ENCODE measurements around the gene SDR39U1.
A peak's percentile ranks its signal among the peaks of the same experiment; 100 is the strongest.

SDR39U1 gene

GRCh38 chr14:24395609-24396582, 46.7 kb downstream of the SDR39U1 start (continued):
- TF ChIP-seq, protein P1, sequence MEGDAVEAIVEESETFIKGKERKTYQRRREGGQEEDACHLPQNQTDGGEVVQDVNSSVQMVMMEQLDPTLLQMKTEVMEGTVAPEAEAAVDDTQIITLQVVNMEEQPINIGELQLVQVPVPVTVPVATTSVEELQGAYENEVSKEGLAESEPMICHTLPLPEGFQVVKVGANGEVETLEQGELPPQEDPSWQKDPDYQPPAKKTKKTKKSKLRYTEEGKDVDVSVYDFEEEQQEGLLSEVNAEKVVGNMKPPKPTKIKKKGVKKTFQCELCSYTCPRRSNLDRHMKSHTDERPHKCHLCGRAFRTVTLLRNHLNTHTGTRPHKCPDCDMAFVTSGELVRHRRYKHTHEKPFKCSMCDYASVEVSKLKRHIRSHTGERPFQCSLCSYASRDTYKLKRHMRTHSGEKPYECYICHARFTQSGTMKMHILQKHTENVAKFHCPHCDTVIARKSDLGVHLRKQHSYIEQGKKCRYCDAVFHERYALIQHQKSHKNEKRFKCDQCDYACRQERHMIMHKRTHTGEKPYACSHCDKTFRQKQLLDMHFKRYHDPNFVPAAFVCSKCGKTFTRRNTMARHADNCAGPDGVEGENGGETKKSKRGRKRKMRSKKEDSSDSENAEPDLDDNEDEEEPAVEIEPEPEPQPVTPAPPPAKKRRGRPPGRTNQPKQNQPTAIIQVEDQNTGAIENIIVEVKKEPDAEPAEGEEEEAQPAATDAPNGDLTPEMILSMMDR (tag by site-specific recombination; IDR thresholded peaks at IDR 0.05), result no peak
- no peak for TF ChIP-seq MEIS1 (CRISPR knock-in tag; IDR thresholded peaks at IDR 0.05; ENCODE audit: borderline replicate concordance)
- no peak for TF ChIP-seq ZNF791 (tag by site-specific recombination; IDR thresholded peaks at IDR 0.05)
- peak; percentile 81 for TF ChIP-seq ZIC2 (tag by site-specific recombination; IDR thresholded peaks at IDR 0.05)
- no peak for TF ChIP-seq ZBTB44 (tag by site-specific recombination; IDR thresholded peaks at IDR 0.05)
- no peak for TF ChIP-seq KLF7 (tag by site-specific recombination; IDR thresholded peaks at IDR 0.05; ENCODE audit: borderline replicate concordance)
- TF ChIP-seq ZNF211 (tag by site-specific recombination; IDR thresholded peaks at IDR 0.05; ENCODE audit: low read depth), result no peak
- no peak for TF ChIP-seq ZNF549 (tag by site-specific recombination; IDR thresholded peaks at IDR 0.05)
- TF ChIP-seq ZNF664 (tag by site-specific recombination; IDR thresholded peaks at IDR 0.05), result no peak

- peaks cover 18% of the 10 kb centered on the region for H3K4me1 ChIP-seq (ENCODE audit: control insufficient read depth, insufficient read depth, low read length)
- POLR2A ChIA-PET, result no interaction called here
- TF ChIP-seq ZNF416 (tag by site-specific recombination; IDR thresholded peaks at IDR 0.05) (no peak), ZNF248 (tag by site-specific recombination; IDR thresholded peaks at IDR 0.05) (no peak), ZNF16 (tag by site-specific recombination; IDR thresholded peaks at IDR 0.05; ENCODE audit: low read depth) (no peak), ZNF114 (tag by site-specific recombination; IDR thresholded peaks at IDR 0.05) (no peak), GLIS1 (tag by site-specific recombination; IDR thresholded peaks at IDR 0.05) (no peak), TSHZ1 (tag by site-specific recombination; IDR thresholded peaks at IDR 0.05; ENCODE audit: borderline replicate concordance) (no peak), ZNF391 (tag by site-specific recombination; IDR thresholded peaks at IDR 0.05; ENCODE audit: borderline replicate concordance, low read depth) (no peak), ZNF514 (tag by site-specific recombination; IDR thresholded peaks at IDR 0.05) (no peak), PRDM1 (tag by site-specific recombination; IDR thresholded peaks at IDR 0.05) (no peak)
- TF ChIP-seq, protein P2, sequence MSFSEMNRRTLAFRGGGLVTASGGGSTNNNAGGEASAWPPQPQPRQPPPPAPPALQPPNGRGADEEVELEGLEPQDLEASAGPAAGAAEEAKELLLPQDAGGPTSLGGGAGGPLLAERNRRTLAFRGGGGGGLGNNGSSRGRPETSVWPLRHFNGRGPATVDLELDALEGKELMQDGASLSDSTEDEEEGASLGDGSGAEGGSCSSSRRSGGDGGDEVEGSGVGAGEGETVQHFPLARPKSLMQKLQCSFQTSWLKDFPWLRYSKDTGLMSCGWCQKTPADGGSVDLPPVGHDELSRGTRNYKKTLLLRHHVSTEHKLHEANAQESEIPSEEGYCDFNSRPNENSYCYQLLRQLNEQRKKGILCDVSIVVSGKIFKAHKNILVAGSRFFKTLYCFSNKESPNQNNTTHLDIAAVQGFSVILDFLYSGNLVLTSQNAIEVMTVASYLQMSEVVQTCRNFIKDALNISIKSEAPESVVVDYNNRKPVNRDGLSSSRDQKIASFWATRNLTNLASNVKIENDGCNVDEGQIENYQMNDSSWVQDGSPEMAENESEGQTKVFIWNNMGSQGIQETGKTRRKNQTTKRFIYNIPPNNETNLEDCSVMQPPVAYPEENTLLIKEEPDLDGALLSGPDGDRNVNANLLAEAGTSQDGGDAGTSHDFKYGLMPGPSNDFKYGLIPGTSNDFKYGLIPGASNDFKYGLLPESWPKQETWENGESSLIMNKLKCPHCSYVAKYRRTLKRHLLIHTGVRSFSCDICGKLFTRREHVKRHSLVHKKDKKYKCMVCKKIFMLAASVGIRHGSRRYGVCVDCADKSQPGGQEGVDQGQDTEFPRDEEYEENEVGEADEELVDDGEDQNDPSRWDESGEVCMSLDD (tag by site-specific recombination; IDR thresholded peaks at IDR 0.05), result no peak
- TF ChIP-seq, protein P3, sequence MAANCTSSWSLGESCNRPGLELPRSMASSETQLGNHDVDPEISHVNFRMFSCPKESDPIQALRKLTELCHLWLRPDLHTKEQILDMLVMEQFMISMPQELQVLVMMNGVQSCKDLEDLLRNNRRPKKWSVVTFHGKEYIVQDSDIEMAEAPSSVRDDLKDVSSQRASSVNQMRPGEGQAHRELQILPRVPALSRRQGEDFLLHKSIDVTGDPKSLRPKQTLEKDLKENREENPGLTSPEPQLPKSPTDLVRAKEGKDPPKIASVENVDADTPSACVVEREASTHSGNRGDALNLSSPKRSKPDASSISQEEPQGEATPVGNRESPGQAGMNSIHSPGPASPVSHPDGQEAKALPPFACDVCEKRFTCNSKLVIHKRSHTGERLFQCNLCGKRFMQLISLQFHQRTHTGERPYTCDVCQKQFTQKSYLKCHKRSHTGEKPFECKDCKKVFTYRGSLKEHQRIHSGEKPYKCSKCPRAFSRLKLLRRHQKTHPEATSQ (tag by site-specific recombination; IDR thresholded peaks at IDR 0.05), result no peak
- TF ChIP-seq, protein P4, sequence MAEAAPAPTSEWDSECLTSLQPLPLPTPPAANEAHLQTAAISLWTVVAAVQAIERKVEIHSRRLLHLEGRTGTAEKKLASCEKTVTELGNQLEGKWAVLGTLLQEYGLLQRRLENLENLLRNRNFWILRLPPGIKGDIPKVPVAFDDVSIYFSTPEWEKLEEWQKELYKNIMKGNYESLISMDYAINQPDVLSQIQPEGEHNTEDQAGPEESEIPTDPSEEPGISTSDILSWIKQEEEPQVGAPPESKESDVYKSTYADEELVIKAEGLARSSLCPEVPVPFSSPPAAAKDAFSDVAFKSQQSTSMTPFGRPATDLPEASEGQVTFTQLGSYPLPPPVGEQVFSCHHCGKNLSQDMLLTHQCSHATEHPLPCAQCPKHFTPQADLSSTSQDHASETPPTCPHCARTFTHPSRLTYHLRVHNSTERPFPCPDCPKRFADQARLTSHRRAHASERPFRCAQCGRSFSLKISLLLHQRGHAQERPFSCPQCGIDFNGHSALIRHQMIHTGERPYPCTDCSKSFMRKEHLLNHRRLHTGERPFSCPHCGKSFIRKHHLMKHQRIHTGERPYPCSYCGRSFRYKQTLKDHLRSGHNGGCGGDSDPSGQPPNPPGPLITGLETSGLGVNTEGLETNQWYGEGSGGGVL (tag by site-specific recombination; IDR thresholded peaks at IDR 0.05), result no peak
Measured at GRCh38 chr14:24394275-24394674, 48.3 kb downstream of the SDR39U1 start.

More at GRCh38 chr14:24394275-24394674, 48.3 kb downstream of the SDR39U1 start:
- Histone ChIP-seq H3K9me3 (ENCODE audit: control insufficient read depth, insufficient read depth, low read depth, low read length) (no peaks in the 10 kb centered on the region), H3K27ac (ENCODE audit: extremely low read depth, low read depth, low read length) (no peak overlapping the region), H3K36me3 (ENCODE audit: control insufficient read depth in 2 of 2, insufficient read depth in 1 of 2, low read length in 2 of 2) (no peaks in the 10 kb centered on the region), H3K4me3 (ENCODE audit: low read depth, low read length) (no peak overlapping the region)
- CTCF ChIA-PET, result interaction anchor here (0.8 to 1.2 kb wide), 3 partner anchors 16 to 37 kb away, joined by 3 to 4 read pairs (median 3); no protein-coding TSS in a partner anchor
